ENCODE data around the gene RELCH.

DNA sequence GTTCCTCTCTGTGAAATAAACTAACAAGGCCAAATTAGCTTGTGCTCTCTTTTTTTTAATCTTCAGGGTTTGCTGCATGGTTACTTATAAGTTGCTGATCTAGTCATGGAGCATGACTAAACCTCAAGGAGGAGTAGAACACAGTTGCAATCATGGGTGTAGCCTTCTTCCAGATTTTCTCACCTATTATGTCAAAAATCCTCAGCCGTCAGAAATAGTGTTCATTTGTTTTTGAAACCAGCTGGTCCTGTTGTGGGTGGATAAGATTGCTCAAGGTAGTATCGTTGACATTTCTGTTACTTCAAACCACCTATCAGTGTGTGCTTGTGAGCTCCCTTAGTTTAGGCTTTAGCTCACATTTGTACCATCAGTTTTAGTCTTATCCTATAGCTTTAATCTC is 11.2 kb downstream of the RELCH start:
- TF ChIP-seq, protein P1, sequence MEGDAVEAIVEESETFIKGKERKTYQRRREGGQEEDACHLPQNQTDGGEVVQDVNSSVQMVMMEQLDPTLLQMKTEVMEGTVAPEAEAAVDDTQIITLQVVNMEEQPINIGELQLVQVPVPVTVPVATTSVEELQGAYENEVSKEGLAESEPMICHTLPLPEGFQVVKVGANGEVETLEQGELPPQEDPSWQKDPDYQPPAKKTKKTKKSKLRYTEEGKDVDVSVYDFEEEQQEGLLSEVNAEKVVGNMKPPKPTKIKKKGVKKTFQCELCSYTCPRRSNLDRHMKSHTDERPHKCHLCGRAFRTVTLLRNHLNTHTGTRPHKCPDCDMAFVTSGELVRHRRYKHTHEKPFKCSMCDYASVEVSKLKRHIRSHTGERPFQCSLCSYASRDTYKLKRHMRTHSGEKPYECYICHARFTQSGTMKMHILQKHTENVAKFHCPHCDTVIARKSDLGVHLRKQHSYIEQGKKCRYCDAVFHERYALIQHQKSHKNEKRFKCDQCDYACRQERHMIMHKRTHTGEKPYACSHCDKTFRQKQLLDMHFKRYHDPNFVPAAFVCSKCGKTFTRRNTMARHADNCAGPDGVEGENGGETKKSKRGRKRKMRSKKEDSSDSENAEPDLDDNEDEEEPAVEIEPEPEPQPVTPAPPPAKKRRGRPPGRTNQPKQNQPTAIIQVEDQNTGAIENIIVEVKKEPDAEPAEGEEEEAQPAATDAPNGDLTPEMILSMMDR (conservative IDR thresholded peaks at IDR 0.05) = no peak
- TF ChIP-seq ZFX (IDR thresholded peaks at IDR 0.05) = no peak

Data from C4-2B (cell line).